Karpas-422 (cell line): Measurements from ENCODE around the gene EPHB1. TPM values are rescaled to one million over a fixed set of nuclear protein-coding genes. Genes with fewer than 3 reads are reported as not detected.
A peak's percentile ranks its signal among the peaks of the same experiment; 100 is the strongest.

ENCODE experiments used
- DNase-seq: peaks from one replicate; pipeline ENCODE4 v3.0.0-alpha.2; 2015
- H2AFZ ChIP-seq: fragments of 200-600 bp; sonication (generic); 2 replicates; pipeline ENCODE4 v1.6.1; 2014; ENCODE audit warnings: antibody characterized with exemption, low read length, mixed read lengths
- H3K27ac ChIP-seq: fragments of 200-600 bp; sonication (generic); 2 replicates; pipeline ENCODE4 v1.5.1; 2014; ENCODE audit warnings: mild to moderate bottlenecking, low read length, moderate library complexity
- H3K27me3 ChIP-seq: fragments of 200-600 bp; sonication (generic); 2 replicates; pipeline ENCODE4 v1.6.1; 2014; ENCODE audit warnings: low read length, mixed read lengths
- H3K36me3 ChIP-seq: fragments of 200-600 bp; sonication (generic); 2 replicates; pipeline ENCODE4 v1.6.1; 2014; ENCODE audit warnings: low read length, mixed read lengths; ENCODE audit not compliant: insufficient read depth
- H3K4me1 ChIP-seq: fragments of 200-600 bp; sonication (generic); 2 replicates; pipeline ENCODE4 v1.6.1; 2014; ENCODE audit warnings: mild to moderate bottlenecking, low read length, mixed read lengths
- H3K4me2 ChIP-seq: fragments of 200-600 bp; sonication (generic); 2 replicates; pipeline ENCODE4 v1.6.1; 2014; ENCODE audit warnings: low read length, low read depth, mild to moderate bottlenecking; ENCODE audit not compliant: poor library complexity, severe bottlenecking
- H3K4me3 ChIP-seq: fragments of 200-600 bp; sonication (generic); 2 replicates; pipeline ENCODE4 v1.5.1; 2014; ENCODE audit warnings: mild to moderate bottlenecking, antibody characterized with exemption, low read length, mixed read lengths
- H3K79me2 ChIP-seq: fragments of 200-600 bp; sonication (generic); 2 replicates; pipeline ENCODE4 v1.6.1; 2014; ENCODE audit warnings: mild to moderate bottlenecking, low read length, mixed read lengths
- H3K9ac ChIP-seq: fragments of 200-600 bp; sonication (generic); 2 replicates; pipeline ENCODE4 v1.6.0; 2014; ENCODE audit warnings: low read length
- H3K9me2 ChIP-seq: fragments of 200-600 bp; sonication (generic), shearing (Covaris generic); replicated peaks from 2 replicates; pipeline ENCODE4 v1.6.0; 2014; ENCODE audit warnings: mild to moderate bottlenecking, low read length, moderate library complexity; ENCODE audit not compliant: insufficient read depth
- H3K9me3 ChIP-seq: fragments of 300-700, 200-600 bp; sonication (generic); 2 replicates; pipeline ENCODE4 v1.6.1; 2014; ENCODE audit warnings: low read length, mixed read lengths
- H4K20me1 ChIP-seq: fragments of 200-600 bp; sonication (generic); 2 replicates; pipeline ENCODE4 v1.6.1; 2014; ENCODE audit warnings: mild to moderate bottlenecking, antibody characterized with exemption, low read length, low read depth; ENCODE audit not compliant: insufficient read depth
- total RNA-seq: library from RNA; depleted of rRNA; stranded (reverse); fragments of >200 nt; shearing (Covaris generic); gene quantifications from 2 replicates; pipeline ENCODE4 v1.2.3, GENCODE V29; 2014; ENCODE audit warnings: low replicate concordance

EPHB1 gene
- total RNA-seq, 1 experiment from 2014 or later, result 24.1 TPM

DNA sequence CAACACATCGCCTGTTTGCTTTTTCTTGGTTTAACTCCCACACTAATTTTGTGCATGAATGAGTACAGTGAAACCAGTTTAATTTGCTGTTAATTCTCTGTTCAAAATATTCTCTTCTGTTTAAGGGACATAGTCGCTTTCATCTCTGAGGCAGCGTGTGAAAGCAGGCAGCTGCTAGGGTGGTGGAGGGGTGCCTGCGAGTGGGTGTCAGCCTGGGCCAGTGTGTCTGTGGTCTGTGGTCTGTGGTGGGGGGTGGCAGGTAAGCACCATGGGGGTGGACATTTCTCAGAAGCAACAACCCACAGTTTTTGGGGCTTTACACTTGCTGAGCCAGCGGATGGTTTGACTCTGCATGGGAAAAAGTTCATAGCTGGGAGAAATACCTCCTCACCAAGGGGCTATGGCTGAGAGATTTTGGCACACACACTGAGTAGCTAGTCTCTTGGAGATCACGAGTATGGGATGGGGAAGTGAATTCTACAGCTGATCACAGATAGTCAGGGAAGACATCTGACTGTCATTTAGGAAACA lies 109.2 kb downstream of the EPHB1 start:
- Histone ChIP-seq H3K9me3 (no peaks in the 10 kb centered on the region), H3K4me2 (peak overlapping the region; percentile 8), H4K20me1 (no peaks in the 10 kb centered on the region)

DNA sequence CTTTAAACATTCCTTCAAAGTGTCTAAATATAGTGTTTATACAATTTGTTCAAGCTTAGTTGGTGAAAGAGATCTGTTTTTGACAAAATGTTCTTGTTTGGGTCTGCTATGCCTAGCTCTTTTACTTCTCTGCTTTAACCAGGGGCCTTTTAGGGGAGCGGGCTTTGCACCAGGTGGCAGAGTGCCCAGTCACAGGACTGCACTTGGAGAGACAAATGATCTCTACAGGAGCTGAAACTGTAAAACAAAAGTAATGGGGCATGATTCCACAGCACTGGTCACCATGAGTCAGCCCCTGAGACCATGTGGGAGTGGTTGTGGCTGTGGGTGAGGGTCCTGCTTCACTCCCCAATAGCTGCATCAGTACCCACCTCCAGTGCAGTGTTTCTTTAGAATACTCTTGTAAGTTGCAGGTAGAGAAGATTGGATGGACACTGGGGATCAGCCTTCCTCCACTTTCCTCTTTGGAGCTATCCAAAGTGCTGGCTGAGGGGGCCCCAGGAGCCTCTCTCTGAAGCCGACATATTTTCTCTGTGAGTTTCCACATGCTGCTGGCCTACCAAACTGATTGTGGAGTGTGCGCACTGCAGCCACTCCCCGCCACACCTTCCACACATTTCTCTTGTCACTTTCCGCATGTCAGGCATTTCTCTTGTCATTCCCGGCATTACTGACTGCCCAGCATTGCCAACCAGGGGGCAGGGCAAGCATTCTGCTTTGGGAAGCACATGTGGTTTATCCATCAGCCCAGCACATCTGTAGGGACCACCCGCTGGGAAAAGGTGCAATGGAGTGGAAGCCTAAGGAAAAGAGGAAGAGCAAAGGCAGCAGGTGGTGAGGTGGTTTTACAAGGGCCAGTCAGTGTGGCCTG lies 110.0 kb downstream of the EPHB1 start:
- Histone ChIP-seq H3K79me2 (no peaks in the 10 kb centered on the region), H3K4me2 (peak overlapping the region; percentile 8), H3K9ac (peak overlapping the region; percentile 31; the same call in 1 of the 2 replicates), H3K4me3 (no peak overlapping the region), H2AFZ (no peak overlapping the region), H3K27ac (no peak overlapping the region), H3K27me3 (no peaks in the 10 kb centered on the region), H3K9me2 (no peaks in the 10 kb centered on the region), H3K4me1 (peaks cover 89% of the 10 kb centered on the region), H3K9me3 (no peaks in the 10 kb centered on the region), H4K20me1 (no peaks in the 10 kb centered on the region), H3K36me3 (no peaks in the 10 kb centered on the region)
- DNase-seq, result no peak

More for the DNA sequence above, 109.2 kb downstream of the EPHB1 start:
- H3K4me1 ChIP-seq, result peaks cover 82% of the 10 kb centered on the region
- H3K79me2 ChIP-seq, result no peaks in the 10 kb centered on the region
- H3K27ac ChIP-seq, result no peak overlapping the region
- H2AFZ ChIP-seq, result no peak overlapping the region; the same call in 1 of the 2 replicates
- no peaks in the 10 kb centered on the region for H3K27me3 ChIP-seq
- no peaks in the 10 kb centered on the region for H3K36me3 ChIP-seq
- no peak for DNase-seq
- H3K4me3 ChIP-seq, result no peak overlapping the region
- H3K9me2 ChIP-seq, result no peaks in the 10 kb centered on the region
- H3K9ac ChIP-seq, result peak overlapping the region; percentile 31; the same call in 1 of the 2 replicates

DNA sequence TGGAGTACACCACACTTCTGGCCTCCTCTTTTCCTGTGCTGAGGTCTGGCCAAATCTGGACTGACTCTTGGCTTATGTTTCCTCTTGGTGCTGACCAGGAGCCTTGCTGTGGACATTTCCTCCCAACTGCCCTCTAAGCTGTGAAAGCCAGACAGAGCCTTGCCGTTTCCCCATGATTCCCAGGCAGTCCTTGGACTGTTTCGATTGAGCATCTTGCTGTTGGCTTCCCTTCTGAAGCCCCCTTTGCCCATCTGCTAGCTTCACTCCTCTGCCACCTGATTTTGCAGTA lies 110.5 kb downstream of the EPHB1 start:
- H2AFZ ChIP-seq, result no peak overlapping the region
- H3K4me1 ChIP-seq, result peaks cover 95% of the 10 kb centered on the region
- no peaks in the 10 kb centered on the region for H3K9me2 ChIP-seq
- no peaks in the 10 kb centered on the region for H3K9me3 ChIP-seq
- DNase-seq, result no peak
- H3K36me3 ChIP-seq, result no peaks in the 10 kb centered on the region
- H3K4me3 ChIP-seq, result no peak overlapping the region
- no peak overlapping the region for H3K4me2 ChIP-seq
- H3K27me3 ChIP-seq, result no peaks in the 10 kb centered on the region
- H3K27ac ChIP-seq, result no peak overlapping the region
- H3K79me2 ChIP-seq, result no peaks in the 10 kb centered on the region
- H3K9ac ChIP-seq, result no peak overlapping the region
- H4K20me1 ChIP-seq, result no peaks in the 10 kb centered on the region

DNA sequence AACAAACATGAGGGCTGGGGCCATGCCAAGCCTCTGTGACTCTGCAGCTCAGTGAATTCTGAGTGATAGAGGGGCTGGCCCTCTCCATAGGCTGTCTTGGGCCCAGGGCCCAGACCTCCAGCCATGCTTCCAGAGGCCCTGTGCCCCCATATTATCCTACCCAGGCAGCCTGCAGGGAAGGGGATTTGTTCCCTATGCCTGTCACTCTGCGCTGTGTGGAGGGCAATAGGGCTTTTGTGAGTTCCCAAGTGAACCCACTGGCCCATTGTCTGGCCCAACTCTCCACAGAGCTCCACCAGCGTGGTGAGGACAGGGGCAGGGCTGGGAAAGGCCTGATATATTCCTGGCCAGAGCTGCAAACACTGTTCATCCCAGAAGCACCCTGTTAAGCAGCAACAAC lies 113.2 kb downstream of the EPHB1 start:
- peak overlapping the region; percentile 61 for H3K9ac ChIP-seq
- H4K20me1 ChIP-seq, result no peaks in the 10 kb centered on the region
- no peak overlapping the region for H2AFZ ChIP-seq
- H3K4me3 ChIP-seq, result peak overlapping the region; percentile 42; the same call in 1 of the 2 replicates
- H3K9me2 ChIP-seq, result no peaks in the 10 kb centered on the region
- H3K4me1 ChIP-seq, result peaks cover 100% of the 10 kb centered on the region
- peak overlapping the region; percentile 95 for H3K27ac ChIP-seq
- H3K4me2 ChIP-seq, result peak overlapping the region; percentile 61
- no peaks in the 10 kb centered on the region for H3K36me3 ChIP-seq
- no peaks in the 10 kb centered on the region for H3K9me3 ChIP-seq
- DNase-seq, result no peak
- H3K27me3 ChIP-seq, result no peaks in the 10 kb centered on the region
- peaks cover 3% of the 10 kb centered on the region; the same call in 1 of the 2 replicates for H3K79me2 ChIP-seq

DNA sequence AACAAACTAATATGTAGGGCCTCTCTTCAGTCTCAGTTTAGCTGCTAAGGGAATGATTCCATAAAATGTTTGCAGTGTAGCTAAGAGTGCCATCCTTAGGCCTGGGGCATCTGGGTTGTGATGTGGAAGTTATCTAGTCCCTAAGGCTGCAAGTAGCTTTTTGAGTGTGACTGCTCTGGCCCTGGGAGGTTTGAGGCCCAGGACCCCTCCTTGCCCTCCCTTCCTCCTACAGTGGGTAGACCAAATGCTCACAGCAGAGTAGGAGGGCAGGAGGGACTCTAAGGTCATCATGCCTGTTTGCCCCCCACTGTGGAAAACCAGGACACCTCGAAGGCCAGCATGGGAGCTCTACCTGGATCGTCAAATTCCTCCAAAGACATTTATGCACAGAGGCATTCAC lies 115.0 kb downstream of the EPHB1 start:
- Histone ChIP-seq H3K9me3 (no peaks in the 10 kb centered on the region), H3K4me3 (no peak overlapping the region), H3K9me2 (no peaks in the 10 kb centered on the region), H4K20me1 (no peaks in the 10 kb centered on the region), H3K9ac (peak overlapping the region; percentile 3; the same call in 1 of the 2 replicates), H2AFZ (no peak overlapping the region), H3K27me3 (no peaks in the 10 kb centered on the region), H3K27ac (no peak overlapping the region), H3K4me2 (no peak overlapping the region), H3K36me3 (no peaks in the 10 kb centered on the region; the same call in 1 of the 2 replicates), H3K4me1 (peaks cover 97% of the 10 kb centered on the region), H3K79me2 (peaks cover 3% of the 10 kb centered on the region; the same call in 1 of the 2 replicates)
- no peak for DNase-seq

DNA sequence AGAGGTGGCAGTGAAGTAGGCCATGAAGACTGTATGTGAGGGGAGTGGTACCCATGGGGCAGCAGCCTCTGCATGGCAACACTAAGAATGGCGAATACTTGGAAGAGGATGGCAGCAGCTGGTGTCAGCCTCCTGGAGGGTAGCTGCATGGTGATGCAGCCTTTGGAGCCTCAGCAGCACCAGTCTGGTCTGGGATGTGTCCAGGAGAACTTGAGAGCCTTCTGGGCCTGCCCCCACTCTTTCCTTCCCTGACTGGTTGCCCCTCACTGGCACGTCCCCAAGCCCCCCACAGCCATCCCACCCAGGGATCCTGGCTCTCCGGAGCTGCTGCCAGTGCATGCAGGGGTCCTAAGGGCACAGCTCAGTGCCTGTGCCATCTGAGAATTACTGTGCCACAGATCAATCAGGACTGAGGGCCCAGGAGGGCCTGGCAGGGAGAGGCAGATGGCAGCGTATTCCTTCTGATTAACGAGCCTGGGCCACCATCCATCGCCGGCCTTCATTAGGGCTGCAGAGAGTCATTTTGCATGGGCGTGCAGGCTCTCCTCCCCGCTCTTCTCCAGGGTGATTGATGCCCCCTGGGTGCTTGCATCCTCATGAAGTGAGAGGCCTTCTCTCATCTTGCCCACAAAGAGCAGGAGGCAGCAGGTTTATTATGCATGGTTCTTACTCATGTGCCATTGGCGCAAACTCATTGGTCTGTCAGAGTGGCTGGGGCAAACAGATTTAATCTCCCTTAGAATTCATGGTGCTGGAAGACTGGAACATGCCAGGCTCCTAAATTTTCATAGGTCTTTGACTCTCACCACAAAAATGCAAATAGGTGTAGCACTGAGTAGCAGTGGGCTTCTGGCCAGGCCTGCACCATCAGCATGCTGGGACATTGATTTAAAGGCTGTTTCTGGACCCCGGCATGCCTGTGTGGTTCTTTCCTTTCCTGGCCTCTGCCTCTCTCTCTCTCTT lies 116.8 kb downstream of the EPHB1 start:
- no peaks in the 10 kb centered on the region; the same call in 1 of the 2 replicates for H3K36me3 ChIP-seq
- H2AFZ ChIP-seq, result 0 out of 2 replicates have a peak overlapping the region, but pooled peaks have one; percentile 10
- no peaks in the 10 kb centered on the region for H3K9me2 ChIP-seq
- DNase-seq, result peak; percentile 82
- H3K4me1 ChIP-seq, result peaks cover 79% of the 10 kb centered on the region
- H3K4me2 ChIP-seq, result peak overlapping the region; percentile 66
- H3K9me3 ChIP-seq, result no peaks in the 10 kb centered on the region
- H3K4me3 ChIP-seq, result peak overlapping the region; percentile 63
- H3K9ac ChIP-seq, result peak overlapping the region; percentile 72
- peak overlapping the region; percentile 82 for H3K27ac ChIP-seq
- H3K27me3 ChIP-seq, result no peaks in the 10 kb centered on the region
- H4K20me1 ChIP-seq, result no peaks in the 10 kb centered on the region
- peaks cover 3% of the 10 kb centered on the region; the same call in 1 of the 2 replicates for H3K79me2 ChIP-seq

DNA sequence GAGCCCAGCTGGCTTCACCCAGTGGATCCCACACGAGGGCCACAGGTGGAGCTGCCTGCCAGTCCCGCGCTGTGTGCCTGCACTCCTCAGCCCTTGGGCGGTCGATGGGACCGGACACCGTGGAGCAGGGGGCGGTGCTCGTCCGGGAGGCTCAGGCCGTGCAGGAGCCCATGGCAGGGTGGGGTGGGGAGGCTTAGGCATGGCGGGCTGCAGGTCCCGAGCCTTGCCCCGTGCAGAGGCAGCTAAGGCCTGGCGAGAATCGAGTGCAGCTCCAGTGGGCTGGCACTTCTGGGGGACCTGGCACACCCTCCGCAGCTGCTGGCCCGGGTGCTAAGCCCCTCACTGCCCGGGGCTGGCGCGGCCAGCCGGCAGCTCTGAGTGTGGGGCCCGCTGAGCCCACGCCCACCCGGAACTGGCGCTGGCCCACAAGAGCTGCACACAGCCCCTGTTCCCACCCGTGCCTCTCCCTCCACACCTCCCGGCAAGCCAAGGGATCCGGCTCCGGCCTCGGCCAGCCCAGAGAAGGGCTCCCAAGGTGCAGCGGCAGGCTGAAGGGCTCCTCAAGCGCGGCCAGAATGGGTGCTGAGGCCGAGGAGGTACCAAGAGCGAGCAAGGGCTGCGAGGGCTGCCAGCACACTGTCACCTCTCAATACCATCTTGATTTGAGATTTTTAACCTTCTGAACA lies 121.4 kb downstream of the EPHB1 start:
- no peaks in the 10 kb centered on the region; the same call in 1 of the 2 replicates for H3K36me3 ChIP-seq
- no peak for DNase-seq
- no peak overlapping the region for H2AFZ ChIP-seq
- no peaks in the 10 kb centered on the region for H4K20me1 ChIP-seq
- H3K79me2 ChIP-seq, result peaks cover 3% of the 10 kb centered on the region; the same call in 1 of the 2 replicates
- peaks cover 79% of the 10 kb centered on the region for H3K4me1 ChIP-seq
- no peaks in the 10 kb centered on the region for H3K27me3 ChIP-seq
- H3K4me2 ChIP-seq, result no peak overlapping the region
- H3K9me2 ChIP-seq, result no peaks in the 10 kb centered on the region
- peak overlapping the region; percentile 91 for H3K27ac ChIP-seq
- no peaks in the 10 kb centered on the region for H3K9me3 ChIP-seq
- no peak overlapping the region for H3K4me3 ChIP-seq
- H3K9ac ChIP-seq, result no peak overlapping the region
